HUDEP-2 (cell line): Measurements from ENCODE around the gene ARHGEF33.

Experiments used
- DNase-seq, 76 experiments: peaks; one replicate each; lab custom pipeline; 2025; ENCODE audit not compliant: unreplicated experiment in 76 of 76; lab: John Stamatoyannopoulos, UW

Gene ARHGEF33

GRCh38 chr2:38951766-38952165 is 62.1 kb downstream of the ARHGEF33 start:
- DNase-seq, result no peak

GRCh38 chr2:38957972-38958371 is 68.3 kb downstream of the ARHGEF33 start:
- DNase-seq, result no peak

- no peak for DNase-seq
Measured at GRCh38 chr2:38959466-38959865, 69.8 kb downstream of the ARHGEF33 start.

GRCh38 chr2:38959938-38960608 is 70.4 kb downstream of the ARHGEF33 start:
- DNase-seq, result peak in 70 of 76 experiments; percentile 7 to 82 (median 62)

DNA sequence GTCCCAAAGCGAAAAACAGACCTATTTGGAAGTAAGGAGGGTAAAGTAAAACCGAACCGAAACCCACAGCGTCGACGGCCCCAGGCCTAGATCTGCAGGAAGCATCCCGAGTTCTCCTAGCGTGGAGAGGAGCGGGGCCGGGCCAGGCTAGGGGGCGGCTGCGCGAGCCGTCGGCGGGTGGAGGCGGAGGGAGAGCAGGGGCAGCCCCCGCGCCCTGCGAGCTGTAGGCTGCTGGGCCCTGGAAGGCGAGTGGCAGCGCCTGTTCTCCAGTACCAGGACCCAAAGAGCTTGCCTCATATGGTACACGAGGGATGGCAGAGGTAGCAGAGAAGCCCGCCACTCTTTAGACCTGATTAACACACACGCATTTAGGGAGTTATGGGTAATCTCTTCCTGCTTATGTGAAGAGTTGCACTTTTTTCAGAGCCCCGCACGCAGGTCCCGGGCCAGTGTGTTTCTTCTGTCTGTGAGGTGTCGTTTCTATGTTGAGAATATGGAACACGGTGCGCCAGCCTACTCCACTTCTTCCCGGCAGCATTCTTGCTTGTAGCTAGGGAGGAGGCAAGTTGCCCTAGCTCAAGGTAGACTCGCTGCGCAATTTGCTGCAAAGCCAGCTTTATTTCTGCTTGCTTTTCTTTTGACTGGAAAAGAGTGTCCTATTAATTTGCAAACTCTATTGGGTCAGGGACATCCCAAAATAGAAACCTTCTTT is 71.1 kb downstream of the ARHGEF33 start:
- DNase-seq, result peak in 2 of 76 experiments; percentile 6 to 8

GRCh38 chr2:38966006-38966405 is 76.3 kb downstream of the ARHGEF33 start:
- no peak for DNase-seq

GRCh38 chr2:38966678-38967077 is 77.0 kb downstream of the ARHGEF33 start:
- no peak for DNase-seq

- DNase-seq, result no peak
Measured at GRCh38 chr2:38968021-38968420, 78.3 kb downstream of the ARHGEF33 start.

DNA sequence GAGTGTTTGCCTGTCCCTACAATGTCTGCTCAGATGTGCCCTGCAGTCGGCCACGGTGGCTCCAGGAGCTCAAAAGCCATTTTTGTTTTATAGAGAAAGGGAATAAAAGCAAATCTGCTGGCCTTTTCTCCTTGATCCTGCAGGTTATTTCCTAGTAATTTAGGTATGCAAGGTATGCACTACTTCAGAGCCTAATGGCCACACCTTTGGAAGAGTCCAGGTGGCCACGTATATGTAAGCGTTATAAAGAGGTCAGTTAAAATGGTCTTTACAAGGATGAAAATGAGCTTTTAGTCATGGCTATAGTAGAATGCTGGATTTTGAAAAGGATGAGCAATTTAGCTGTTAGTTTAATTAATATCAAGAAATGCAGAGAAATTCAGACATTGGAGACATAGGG is 81.7 kb downstream of the ARHGEF33 start:
- DNase-seq, result no peak

- no peak for DNase-seq
Measured at GRCh38 chr2:38973266-38973665, 83.6 kb downstream of the ARHGEF33 start.

DNA sequence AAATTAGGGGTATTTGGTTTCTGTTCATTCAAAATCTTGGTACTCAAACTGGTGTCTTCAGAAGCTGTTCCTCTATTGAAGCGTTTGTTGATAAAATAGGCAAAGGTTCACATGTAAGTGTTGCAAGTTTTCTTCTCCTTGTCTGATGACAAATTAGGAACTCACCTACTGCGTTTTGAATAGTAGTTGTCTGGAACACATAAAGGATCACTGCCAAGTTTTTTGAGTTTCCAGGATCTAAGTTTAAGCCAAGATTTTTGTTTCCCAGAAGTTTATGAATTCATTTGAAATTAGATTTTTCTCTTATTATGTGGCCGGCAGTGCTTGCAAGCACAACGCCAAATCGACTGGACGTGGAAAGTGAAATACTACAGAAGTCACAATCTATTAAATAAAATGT is 85.4 kb downstream of the ARHGEF33 start:
- no peak for DNase-seq

- no peak for DNase-seq
Measured at GRCh38 chr2:38977047-38977446, 87.4 kb downstream of the ARHGEF33 start.

DNA sequence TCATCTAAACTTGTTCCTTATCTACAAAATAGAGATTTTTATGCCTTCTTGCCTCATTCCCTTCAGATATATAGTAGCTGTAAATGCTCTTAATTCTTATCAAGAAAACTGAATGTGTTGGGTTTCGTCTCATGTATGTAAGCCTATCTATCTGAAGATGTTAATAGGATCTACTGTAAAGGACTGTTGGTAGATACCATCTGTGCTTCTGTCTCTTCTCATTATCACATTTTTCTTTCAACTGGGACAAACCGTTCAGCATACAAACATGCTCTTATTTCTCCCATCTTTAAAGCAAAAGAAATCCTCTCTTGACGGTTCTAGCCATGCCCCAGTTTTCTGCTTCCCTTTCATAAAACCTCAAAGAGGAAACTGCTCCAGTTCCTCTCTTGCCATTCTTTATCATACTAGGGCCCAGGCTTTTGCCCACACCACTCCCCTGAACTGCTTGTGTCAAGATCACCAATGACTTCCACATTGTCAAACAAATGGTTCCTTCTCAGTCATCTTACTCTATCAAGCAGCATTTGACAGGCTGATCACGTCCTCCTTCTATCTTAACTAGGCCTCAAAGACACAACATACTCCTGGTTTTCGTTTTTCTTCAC is 88.7 kb downstream of the ARHGEF33 start:
- DNase-seq, result no peak

DNA sequence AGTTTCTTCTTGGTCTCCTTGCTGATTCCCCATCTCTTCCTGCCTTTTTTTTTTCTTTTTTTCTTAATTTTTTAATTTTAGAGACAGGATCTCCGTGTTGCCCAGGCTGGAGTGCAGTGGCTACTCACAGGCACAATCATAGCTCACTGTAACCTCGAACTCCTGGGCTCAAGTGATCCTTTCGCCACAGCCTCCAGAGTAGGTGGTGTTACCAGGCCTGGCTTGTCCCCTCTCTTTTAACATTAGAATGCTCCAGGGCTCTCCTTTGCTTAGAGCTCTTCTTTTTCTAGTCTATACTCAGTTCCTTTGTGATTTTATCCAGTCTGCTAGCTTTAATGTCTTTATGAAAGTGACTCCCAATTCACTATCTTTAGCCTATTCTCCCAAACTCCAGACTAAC is 89.2 kb downstream of the ARHGEF33 start:
- no peak for DNase-seq

- DNase-seq, result no peak
Measured at GRCh38 chr2:38981003-38981669, 91.5 kb downstream of the ARHGEF33 start.

- DNase-seq, result no peak
Measured at GRCh38 chr2:38981670-38982357, 92.1 kb downstream of the ARHGEF33 start.

GRCh38 chr2:38982498-38982897 is 92.8 kb downstream of the ARHGEF33 start:
- DNase-seq, result no peak

DNA sequence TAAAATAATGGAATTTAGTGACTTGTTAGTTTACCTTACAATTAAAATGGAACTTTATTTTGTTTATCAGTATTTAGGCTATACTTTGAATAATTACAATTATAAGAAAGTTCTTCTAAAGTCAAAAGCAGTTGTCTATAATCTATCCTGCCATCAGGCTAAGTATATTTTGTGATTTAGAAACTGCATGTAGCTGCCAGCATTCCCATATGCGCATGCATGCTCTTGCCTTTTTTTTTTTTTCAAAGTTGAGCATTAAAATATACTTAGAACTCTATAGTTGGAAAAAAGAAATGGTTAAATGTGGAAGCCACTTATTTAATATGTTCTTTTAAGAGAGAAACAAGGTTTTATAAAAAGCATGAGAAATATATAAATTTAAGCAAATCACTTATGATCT is 99.0 kb downstream of the ARHGEF33 start:
- no peak for DNase-seq

DNA sequence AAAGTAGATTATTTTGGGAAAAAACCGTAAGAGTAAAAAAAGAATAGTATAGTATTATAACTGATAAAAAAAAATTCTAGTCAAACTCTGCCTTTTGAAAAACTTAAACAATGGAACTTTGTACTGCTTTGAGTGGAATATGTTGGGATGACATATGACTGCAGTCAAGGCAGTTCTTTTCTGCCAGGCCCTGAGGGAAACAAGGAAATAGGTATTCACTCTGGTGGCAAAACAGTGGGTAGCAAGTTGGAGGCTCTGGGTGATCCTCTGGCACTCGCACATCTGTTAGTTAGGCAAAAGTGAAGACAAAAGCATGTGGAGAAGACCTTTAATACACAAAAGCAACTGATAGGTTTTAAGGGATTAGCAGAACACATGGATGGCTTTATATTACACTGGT is 102.2 kb downstream of the ARHGEF33 start:
- DNase-seq, result no peak

DNA sequence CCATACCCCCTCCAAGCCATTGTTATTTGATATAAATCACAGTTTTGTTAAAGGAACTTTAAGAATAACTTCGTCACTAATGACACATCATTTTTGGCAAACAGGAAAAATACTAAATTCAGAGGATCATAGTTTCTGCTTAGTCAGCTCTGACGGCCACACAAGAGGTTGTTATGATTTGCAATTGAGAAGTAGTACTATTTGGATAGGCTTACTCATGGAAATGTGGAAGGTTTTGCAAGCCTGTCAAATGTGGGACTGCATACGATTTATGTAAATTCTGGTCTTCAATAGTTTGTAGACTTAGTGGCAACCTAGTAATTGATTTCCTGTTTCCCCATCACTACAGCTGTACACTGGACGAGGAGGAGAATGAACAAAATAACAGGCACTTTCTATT is 108.1 kb downstream of the ARHGEF33 start:
- no peak for DNase-seq

- no peak for DNase-seq
Measured at GRCh38 chr2:39000552-39000951, 110.9 kb downstream of the ARHGEF33 start.
